ENCODE data around the gene CACNA1G. TPM values are rescaled to one million over a fixed set of nuclear protein-coding genes. Genes with fewer than 3 reads are reported as not detected.
A peak's percentile ranks its signal among the peaks of the same experiment; 100 is the strongest.

CACNA1G gene
- total RNA-seq, 2 donors from 2014 or later: 0.07 to 0.19 TPM

DNA sequence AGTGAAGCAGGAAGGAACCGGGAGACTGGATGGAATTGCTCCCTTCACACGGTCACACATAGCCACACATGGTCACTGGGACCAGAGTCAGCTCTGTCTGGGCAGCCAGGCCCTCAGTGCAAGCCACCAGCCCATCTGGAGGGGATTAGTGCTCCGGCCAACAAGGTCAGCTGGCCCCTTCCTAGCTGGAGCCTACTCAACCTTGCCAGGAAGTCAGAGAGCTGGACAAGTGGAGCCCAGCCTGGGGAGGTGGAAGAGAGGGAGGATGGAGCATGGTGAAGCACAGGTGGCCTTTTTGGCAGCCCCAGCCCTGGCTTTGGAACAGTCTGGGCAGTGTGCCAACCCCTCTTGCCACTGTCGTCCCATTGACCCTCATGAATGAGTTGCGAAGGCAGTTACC lies 3.7 kb upstream of the CACNA1G start:
- Histone ChIP-seq H3K36me3 (no peaks in the 10 kb centered on the region), H3K27ac (no peak overlapping the region), H3K9me3 (no peaks in the 10 kb centered on the region), H3K27me3 (peaks cover 31% of the 10 kb centered on the region), H3K9ac (ENCODE audit: low read depth in 2 of 2, low read length in 2 of 2) (no peak overlapping the region), H3K4me3 (no peak overlapping the region), H3K4me1 (peaks cover 22% of the 10 kb centered on the region)
- DNase-seq: no peak
- TF ChIP-seq CTCF (IDR thresholded peaks at IDR 0.05): no peak
- intact Hi-C loops (cut with DNase I): no loop called here

DNA sequence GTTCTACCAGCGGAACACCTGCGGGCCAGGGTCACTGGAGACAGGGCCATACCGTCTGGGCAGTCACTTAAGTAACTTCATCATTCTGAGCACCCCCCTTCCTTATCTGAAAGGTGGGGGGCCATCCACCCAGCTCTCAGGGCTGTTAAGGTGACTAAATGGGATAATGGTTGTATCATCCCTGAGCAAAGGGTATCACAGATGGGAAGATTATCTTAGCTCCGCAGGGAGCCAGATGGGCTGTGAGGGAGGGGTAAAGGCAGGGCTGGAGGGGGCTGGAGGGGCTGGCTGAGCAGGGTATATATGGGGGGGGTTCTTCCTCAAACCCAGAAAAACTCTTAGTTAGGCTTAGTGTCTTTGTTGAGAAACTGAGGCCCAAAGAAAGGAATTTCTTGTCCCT lies 2.9 kb upstream of the CACNA1G start:
- DNase-seq: no peak
- Histone ChIP-seq H3K9ac (ENCODE audit: low read depth in 2 of 2, low read length in 2 of 2) (no peak overlapping the region), H3K4me1 (peaks cover 22% of the 10 kb centered on the region), H3K9me3 (no peaks in the 10 kb centered on the region), H3K27ac (no peak overlapping the region), H3K27me3 (peaks cover 37% of the 10 kb centered on the region), H3K36me3 (no peaks in the 10 kb centered on the region), H3K4me3 (no peak overlapping the region)
- no peak for TF ChIP-seq CTCF (IDR thresholded peaks at IDR 0.05)
- intact Hi-C loops (cut with DNase I): no loop called here

DNA sequence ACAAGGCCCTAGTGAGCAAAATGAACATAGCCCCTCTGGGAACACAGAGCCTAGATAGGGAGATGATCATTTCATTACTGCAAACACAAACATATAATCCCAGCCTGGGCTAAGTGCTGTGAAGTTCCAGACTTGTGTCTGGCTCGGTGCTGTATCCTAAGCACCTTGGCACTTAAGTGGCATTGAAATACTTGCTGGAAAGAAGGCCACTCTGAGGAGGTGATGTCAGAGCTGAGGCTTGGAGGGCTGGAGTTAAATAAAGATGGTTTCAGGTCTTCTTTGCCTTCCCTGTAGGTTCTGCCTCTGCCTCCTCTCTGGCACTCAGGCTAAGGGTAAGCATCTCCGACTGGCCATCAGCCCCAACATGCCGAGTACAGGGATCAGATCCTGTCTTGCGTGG lies 2.4 kb upstream of the CACNA1G start:
- Histone ChIP-seq H3K27ac (no peak overlapping the region), H3K9ac (ENCODE audit: low read depth in 2 of 2, low read length in 2 of 2) (no peak overlapping the region), H3K36me3 (no peaks in the 10 kb centered on the region), H3K4me3 (no peak overlapping the region), H3K9me3 (no peaks in the 10 kb centered on the region), H3K27me3 (peaks cover 42% of the 10 kb centered on the region), H3K4me1 (peaks cover 22% of the 10 kb centered on the region)
- no peak for DNase-seq
- TF ChIP-seq CTCF (IDR thresholded peaks at IDR 0.05): no peak
- intact Hi-C loops (cut with DNase I): no loop called here

DNA sequence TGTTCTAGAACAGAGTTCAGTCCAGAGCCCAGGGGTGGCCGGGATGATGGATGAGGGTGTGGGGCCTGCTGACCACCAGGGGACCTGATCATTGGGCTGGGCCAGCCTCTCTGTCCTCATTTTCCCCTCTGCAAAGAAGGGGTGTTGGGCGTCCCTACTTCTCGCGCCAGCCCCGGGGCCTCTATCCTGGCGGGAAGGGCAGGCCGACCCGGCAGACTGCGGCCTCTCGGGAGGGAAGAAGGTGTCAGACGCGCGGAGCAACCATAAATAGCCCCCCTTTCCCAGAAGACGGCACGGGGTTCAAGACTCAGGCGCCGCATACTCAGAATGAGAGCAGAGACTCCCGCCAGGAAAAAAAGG lies 2.0 kb upstream of the CACNA1G start:
- no peaks in the 10 kb centered on the region for H3K9me3 ChIP-seq
- no peak overlapping the region for H3K9ac ChIP-seq (ENCODE audit: low read depth in 2 of 2, low read length in 2 of 2)
- TF ChIP-seq CTCF (IDR thresholded peaks at IDR 0.05): no peak
- no peak for DNase-seq
- peaks cover 22% of the 10 kb centered on the region for H3K4me1 ChIP-seq
- no peak overlapping the region for H3K4me3 ChIP-seq
- no peak overlapping the region for H3K27ac ChIP-seq
- intact Hi-C loops (cut with DNase I): no loop called here
- peaks cover 45% of the 10 kb centered on the region for H3K27me3 ChIP-seq
- H3K36me3 ChIP-seq: no peaks in the 10 kb centered on the region

- H3K36me3 ChIP-seq: no peaks in the 10 kb centered on the region
- TF ChIP-seq CTCF (IDR thresholded peaks at IDR 0.05): no peak
- H3K27ac ChIP-seq: no peak overlapping the region
- intact Hi-C loops (cut with DNase I): no loop called here
- peaks cover 47% of the 10 kb centered on the region for H3K27me3 ChIP-seq
- H3K4me3 ChIP-seq: no peak overlapping the region
- H3K9ac ChIP-seq (ENCODE audit: low read depth in 2 of 2, low read length in 2 of 2): no peak overlapping the region
- peaks cover 22% of the 10 kb centered on the region for H3K4me1 ChIP-seq
- DNase-seq: peak; percentile 29
- no peaks in the 10 kb centered on the region for H3K9me3 ChIP-seq
Observed at GRCh38 chr17:50558941-50559614, 1.4 kb upstream of the CACNA1G start.

All from colonic mucosa (tissue), 4 donors.